SK-N-SH (cell line): ENCODE results near the gene GPR152. TPM values are rescaled to one million over a fixed set of nuclear protein-coding genes. Genes with fewer than 3 reads are reported as not detected.

ENCODE experiments used
- CTCF ChIA-PET: fragments of 300-600, 350-600 bp; formaldehyde crosslinking; extraction: SDS; loops from one replicate; lab custom pipeline; 2021; lab: Yijun Ruan, JAX
- POLR2A ChIA-PET: fragments of 350-600 bp; sonication (Branson Sonifier 250); formaldehyde crosslinking; extraction: SDS; loops from one replicate; lab custom pipeline; 2020; ENCODE audit warnings: antibody characterized with exemption, inconsistent platforms; lab: Yijun Ruan, JAX
- DNase-seq: peaks from one replicate; pipeline ENCODE4 v3.0.0; 2012
- H2AFZ ChIP-seq: fragments of 200-600 bp; sonication (generic); 2 replicates; pipeline ENCODE4 v1.8.1; 2016; ENCODE audit warnings: antibody characterized with exemption, mild to moderate bottlenecking, low read depth
- H3F3A ChIP-seq: fragments of 200-600 bp; sonication (generic); replicated peaks from 2 replicates; pipeline ENCODE3; 2016; ENCODE audit warnings: antibody characterized with exemption, mild to moderate bottlenecking; ENCODE audit not compliant: insufficient read depth
- H3K27ac ChIP-seq, 2 experiments: fragments of 200-500 bp in 1 of 2; fragments of 200-600 bp in 1 of 2; sonication (Bioruptor generic) in 1 of 2; sonication (generic), shearing (Covaris generic) in 1 of 2; 2 replicates each; pipeline versions ENCODE4 v1.5.1 to v1.6.1; 2014 to 2016; ENCODE audit warnings: low read depth in 2 of 2, inconsistent platforms in 1 of 2, low read length in 1 of 2, mild to moderate bottlenecking in 1 of 2, mixed read lengths in 1 of 2
- H3K27me3 ChIP-seq: fragments of 200-600 bp; sonication (generic), shearing (Covaris generic); 2 replicates; pipeline ENCODE4 v1.6.1; 2016; ENCODE audit warnings: mixed run types; ENCODE audit not compliant: insufficient read depth
- H3K36me3 ChIP-seq, 2 experiments: fragments of 200-500 bp in 1 of 2; fragments of 200-600 bp in 1 of 2; sonication (Bioruptor generic) in 1 of 2; sonication (generic) in 1 of 2; replicated peaks in 1 of 2; 2 replicates each; pipeline versions ENCODE3 to v1.5.1; 2014 to 2016; ENCODE audit warnings: low read length in 1 of 2, mild to moderate bottlenecking in 1 of 2; ENCODE audit not compliant: insufficient read depth in 2 of 2, control insufficient read depth in 1 of 2
- H3K4me1 ChIP-seq, 2 experiments: fragments of 200-500 bp in 1 of 2; fragments of 200-600 bp in 1 of 2; sonication (Bioruptor generic) in 1 of 2; sonication (generic), shearing (Covaris generic) in 1 of 2; 2 replicates each; pipeline versions ENCODE4 v1.5.1 to v1.6.1; 2014 to 2016; ENCODE audit warnings: low read depth in 1 of 2, low read length in 1 of 2, mixed run types in 1 of 2; ENCODE audit not compliant: insufficient read depth in 2 of 2, control insufficient read depth in 1 of 2
- H3K4me2 ChIP-seq: fragments of 200-600 bp; sonication (generic), shearing (Covaris generic); 2 replicates; pipeline ENCODE4 v1.6.1; 2017; ENCODE audit warnings: mixed run types
- H3K4me3 ChIP-seq, 2 experiments: fragments of 200-500 bp in 1 of 2; fragments of 200-600 bp in 1 of 2; sonication (Bioruptor generic) in 1 of 2; sonication (generic), shearing (Covaris generic) in 1 of 2; 2 replicates each; pipeline versions ENCODE4 v1.5.1 to v1.8.1; 2014 to 2016; ENCODE audit warnings: low read depth in 2 of 2, inconsistent platforms in 1 of 2, low read length in 1 of 2, mild to moderate bottlenecking in 1 of 2, mixed read lengths in 1 of 2, moderate library complexity in 1 of 2
- H3K79me2 ChIP-seq: fragments of 200-600 bp; sonication (generic); 2 replicates; pipeline ENCODE4 v1.8.1; 2017; ENCODE audit warnings: mild to moderate bottlenecking; ENCODE audit not compliant: insufficient read depth
- H3K9ac ChIP-seq: fragments of 200-600 bp; sonication (generic); 2 replicates; pipeline ENCODE4 v1.6.1; 2017; ENCODE audit warnings: mixed run types
- H3K9me2 ChIP-seq: fragments of 200-600 bp; sonication (generic); 2 replicates; pipeline ENCODE4 v1.6.1; 2017; ENCODE audit warnings: mixed run types
- H3K9me3 ChIP-seq: fragments of 200-600 bp; sonication (generic); 2 replicates; pipeline ENCODE4 v1.6.1; 2017; ENCODE audit warnings: mixed run types, mild to moderate bottlenecking, moderate library complexity
- H4K20me1 ChIP-seq: fragments of 200-600 bp; sonication (generic); 2 replicates; pipeline ENCODE4 v1.6.1; 2017; ENCODE audit warnings: mild to moderate bottlenecking, mixed run types; ENCODE audit not compliant: insufficient read depth
- FOSL2 ChIP-seq: IDR thresholded peaks from 2 replicates; pipeline ENCODE4 v1.4.0; 2012; ENCODE audit warnings: low read depth, mild to moderate bottlenecking, moderate library complexity, borderline replicate concordance
- GATA2 ChIP-seq: sonication (generic); formaldehyde crosslinking; IDR thresholded peaks from 2 replicates; pipeline ENCODE4 v1.5.0; 2020; ENCODE audit warnings: mild to moderate bottlenecking, missing genetic modification reagents
- NFIC ChIP-seq: IDR thresholded peaks from 2 replicates; pipeline ENCODE4 v1.4.0; 2012; ENCODE audit warnings: borderline replicate concordance
- POLR2AphosphoS5 ChIP-seq: IDR thresholded peaks from 2 replicates; pipeline ENCODE4 v1.6.1; 2012; ENCODE audit warnings: low read depth, low read length
- REST ChIP-seq: IDR thresholded peaks from 2 replicates; pipeline ENCODE4 v1.6.1; 2012; ENCODE audit warnings: mild to moderate bottlenecking, low read depth, low read length, moderate library complexity
- RFX5 ChIP-seq: IDR thresholded peaks from 2 replicates; pipeline ENCODE4 v1.6.1; 2012; ENCODE audit warnings: mild to moderate bottlenecking, improper control_type of control experiment, low read length
- SIN3A ChIP-seq: IDR thresholded peaks from 2 replicates; pipeline ENCODE4 v1.6.1; 2012; ENCODE audit warnings: low read depth, mild to moderate bottlenecking, low read length, moderate library complexity, borderline replicate concordance
- TAF1 ChIP-seq: IDR thresholded peaks from 2 replicates; pipeline ENCODE4 v1.6.1; 2012; ENCODE audit warnings: low read depth, mild to moderate bottlenecking, low read length, moderate library complexity, borderline replicate concordance
- YY1 ChIP-seq: IDR thresholded peaks from 2 replicates; pipeline ENCODE4 v1.4.0; 2012; ENCODE audit warnings: low read depth, mild to moderate bottlenecking
- WGBS: methylation state at CpG from one replicate; pipeline ENCODE4 v1.1.6; 2017; ENCODE audit warnings: low lambda C conversion rate; 5-methylcytosine and 5-hydroxymethylcytosine counted together
- polyA plus RNA-seq, 3 experiments: library from polyadenylated mRNA; depleted of rRNA; stranded (reverse); fragments of >200 nt; gene quantifications; 2 replicates each; pipeline ENCODE4 v1.2.3, GENCODE V29; 2012
- TF ChIP-seq, protein P1 (sequence below): fragments of 150-350 bp; IDR thresholded peaks from 2 replicates; pipeline ENCODE4 v1.6.1; 2016; ENCODE audit warnings: mild to moderate bottlenecking, low read depth, low read length

Gene GPR152
- polyA plus RNA-seq, 1 of the 3 experiments (the other 2 are of a cell fraction): not detected

DNA sequence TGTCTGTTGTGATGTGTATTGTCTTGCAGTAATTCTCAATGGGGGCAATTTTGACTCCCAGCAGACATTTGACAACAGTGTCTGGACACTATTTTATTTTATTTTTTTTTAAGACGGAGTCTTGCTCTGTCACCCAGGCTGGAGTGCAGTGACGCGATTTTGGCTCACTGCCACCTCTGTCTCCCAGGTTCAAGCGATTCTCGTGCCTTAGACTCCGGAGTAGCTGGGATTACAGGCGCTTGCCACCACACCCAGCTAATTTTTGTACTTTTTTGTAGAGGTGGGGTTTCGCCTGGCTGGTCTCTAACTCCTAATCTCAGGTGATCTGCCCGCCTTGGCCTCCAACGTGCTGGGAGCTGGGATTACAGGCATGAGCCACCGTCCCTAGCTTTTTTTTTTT is 22.8 kb downstream of the GPR152 start (continued):
- no peak for TF ChIP-seq POLR2AphosphoS5
- no peak for TF ChIP-seq YY1

DNA sequence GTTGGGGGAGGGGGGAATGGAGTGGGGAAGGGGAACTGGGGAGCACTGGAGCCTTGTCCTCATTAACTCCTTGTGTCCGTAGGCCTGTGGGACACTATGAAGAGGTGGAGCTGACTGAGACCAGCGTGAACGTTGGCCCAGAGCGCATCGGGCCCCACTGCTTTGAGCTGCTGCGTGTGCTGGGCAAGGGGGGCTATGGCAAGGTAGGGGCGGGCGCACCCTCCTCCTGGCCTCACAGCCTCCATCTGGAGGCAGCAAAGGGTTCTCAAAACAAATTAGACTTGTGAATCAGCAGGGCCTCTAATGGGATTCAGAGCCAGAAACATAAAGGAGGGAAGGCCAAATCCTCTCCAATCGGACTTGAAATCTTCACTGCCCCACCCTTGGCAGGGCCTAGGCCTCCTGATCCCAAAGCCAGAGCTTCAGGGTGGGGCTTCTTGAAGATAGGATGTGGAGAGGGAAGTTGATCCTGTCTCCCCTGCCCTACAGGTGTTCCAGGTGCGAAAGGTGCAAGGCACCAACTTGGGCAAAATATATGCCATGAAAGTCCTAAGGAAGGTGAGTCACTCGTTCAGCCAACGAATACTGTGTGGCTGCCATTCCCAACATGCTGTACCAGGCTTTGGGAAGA is 23.4 kb downstream of the GPR152 start:
- H3K27ac ChIP-seq: peak overlapping the region in 1 of 2 experiments; percentile 40; a peak in 2 of 4 replicates
- H3K4me1 ChIP-seq: peaks cover 3 to 10% of the 10 kb centered on the region in 2 experiments; a peak in 1 of 4 replicates
- H3K9me3 ChIP-seq: no peaks in the 10 kb centered on the region
- H3K9me2 ChIP-seq: no peaks in the 10 kb centered on the region
- H3F3A ChIP-seq: no peaks in the 10 kb centered on the region
- peak overlapping the region; percentile 92 for H3K9ac ChIP-seq
- H3K4me2 ChIP-seq: peak overlapping the region; percentile 99
- H3K27me3 ChIP-seq: no peaks in the 10 kb centered on the region
- no peak for DNase-seq
- ChIA-PET CTCF (no interaction called here), POLR2A (interaction anchor here (0.9 to 1.8 kb wide), 4 partner anchors 9 to 39 kb away, joined by 3 to 6 read pairs (median 4); partner anchors contain the start of gene PPP1CA)
- H3K4me3 ChIP-seq: peak overlapping the region; percentile 76 to 85
- H3K79me2 ChIP-seq: peaks cover 28% of the 10 kb centered on the region
- H3K36me3 ChIP-seq: peaks cover 3 to 25% of the 10 kb centered on the region in 2 experiments
- peak overlapping the region; percentile 77; the same call in 1 of the 2 replicates for H2AFZ ChIP-seq
- no peaks in the 10 kb centered on the region for H4K20me1 ChIP-seq
- 28% methylated on average over 7 of the region's 12 CpGs for WGBS
- no peak for TF ChIP-seq REST
- no peak for TF ChIP-seq FOSL2
- TF ChIP-seq SIN3A: no peak
- TF ChIP-seq YY1: no peak
- TF ChIP-seq, protein P1, sequence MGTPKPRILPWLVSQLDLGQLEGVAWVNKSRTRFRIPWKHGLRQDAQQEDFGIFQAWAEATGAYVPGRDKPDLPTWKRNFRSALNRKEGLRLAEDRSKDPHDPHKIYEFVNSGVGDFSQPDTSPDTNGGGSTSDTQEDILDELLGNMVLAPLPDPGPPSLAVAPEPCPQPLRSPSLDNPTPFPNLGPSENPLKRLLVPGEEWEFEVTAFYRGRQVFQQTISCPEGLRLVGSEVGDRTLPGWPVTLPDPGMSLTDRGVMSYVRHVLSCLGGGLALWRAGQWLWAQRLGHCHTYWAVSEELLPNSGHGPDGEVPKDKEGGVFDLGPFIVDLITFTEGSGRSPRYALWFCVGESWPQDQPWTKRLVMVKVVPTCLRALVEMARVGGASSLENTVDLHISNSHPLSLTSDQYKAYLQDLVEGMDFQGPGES: no peak
- no peak for TF ChIP-seq TAF1
- no peak for TF ChIP-seq RFX5
- no peak for TF ChIP-seq GATA2 (CRISPR knock-in tag)
- no peak for TF ChIP-seq NFIC
